ENCODE measurements around the gene PANK2. TPM values are rescaled to one million over a fixed set of nuclear protein-coding genes. Genes with fewer than 3 reads are reported as not detected.

The PANK2 gene
- total and polyA plus RNA-seq, 3 donors from 2014 or later = 57.9 to 71.2 (median 63.4) TPM

DNA sequence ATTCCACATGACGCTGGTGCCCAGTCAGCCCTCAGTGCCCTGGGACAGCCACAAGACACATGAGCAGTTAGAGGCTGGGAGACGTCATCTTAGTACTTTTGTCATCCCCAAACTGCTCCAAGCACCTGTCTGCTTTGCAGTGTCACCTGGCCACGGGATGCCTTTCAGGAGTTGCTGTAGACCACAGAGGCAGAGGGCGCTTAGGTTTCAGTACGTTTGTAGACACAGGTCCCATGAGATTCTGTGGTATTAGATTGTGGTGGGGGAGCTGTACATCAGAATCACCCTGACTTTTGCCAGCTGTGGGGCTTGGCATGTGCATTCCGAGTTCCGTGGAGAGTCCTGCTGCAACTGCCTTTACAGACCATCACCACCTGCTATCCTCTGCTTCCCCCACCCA lies 25.9 kb upstream of the PANK2 start:
- H3K4me3 ChIP-seq = no peak overlapping the region

DNA sequence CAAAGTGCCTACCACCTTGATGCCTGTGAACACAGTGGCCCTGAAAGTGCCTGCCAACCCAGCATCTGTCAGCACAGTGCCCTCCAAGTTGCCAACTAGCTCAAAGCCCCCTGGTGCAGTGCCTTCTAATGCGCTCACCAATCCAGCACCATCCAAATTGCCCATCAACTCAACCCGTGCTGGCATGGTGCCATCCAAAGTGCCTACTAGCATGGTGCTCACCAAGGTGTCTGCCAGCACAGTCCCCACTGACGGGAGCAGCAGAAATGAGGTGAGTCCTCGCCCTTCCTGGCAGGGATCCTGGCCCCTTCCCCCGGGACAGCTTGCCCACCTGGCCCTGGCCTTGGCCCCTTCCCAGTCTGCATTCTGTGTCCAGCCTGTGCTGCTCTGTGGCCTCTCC lies 24.7 kb upstream of the PANK2 start:
- H3K36me3 ChIP-seq (ENCODE audit: low read depth, missing control alignments) = no peaks in the 10 kb centered on the region
- WGBS, 2 donors = 86% methylated on average over 5 of the region's 5 CpGs; no CpG with 5 or more reads in 1 of the 2 donors
- intact Hi-C loops (cut with DNase I; ENCODE audit: low total_unique reads) = no loop called here

More for the DNA sequence above, 25.9 kb upstream of the PANK2 start:
- Histone ChIP-seq H3K36me3 (ENCODE audit: low read depth, missing control alignments) (no peaks in the 10 kb centered on the region), H3K9me3 (no peaks in the 10 kb centered on the region), H3K27me3 (no peaks in the 10 kb centered on the region), H3K4me1 (no peaks in the 10 kb centered on the region), H3K27ac (no peak overlapping the region)
- TF ChIP-seq CTCF (IDR thresholded peaks at IDR 0.05) = no peak
- no peak for TF ChIP-seq POLR2A (IDR thresholded peaks at IDR 0.05)
- no peak for DNase-seq
- intact Hi-C loops (cut with DNase I; ENCODE audit: low total_unique reads) = no loop called here
- 91 to 93% methylated on average over 6 to 7 of the region's 7 CpGs for WGBS, 2 donors

DNA sequence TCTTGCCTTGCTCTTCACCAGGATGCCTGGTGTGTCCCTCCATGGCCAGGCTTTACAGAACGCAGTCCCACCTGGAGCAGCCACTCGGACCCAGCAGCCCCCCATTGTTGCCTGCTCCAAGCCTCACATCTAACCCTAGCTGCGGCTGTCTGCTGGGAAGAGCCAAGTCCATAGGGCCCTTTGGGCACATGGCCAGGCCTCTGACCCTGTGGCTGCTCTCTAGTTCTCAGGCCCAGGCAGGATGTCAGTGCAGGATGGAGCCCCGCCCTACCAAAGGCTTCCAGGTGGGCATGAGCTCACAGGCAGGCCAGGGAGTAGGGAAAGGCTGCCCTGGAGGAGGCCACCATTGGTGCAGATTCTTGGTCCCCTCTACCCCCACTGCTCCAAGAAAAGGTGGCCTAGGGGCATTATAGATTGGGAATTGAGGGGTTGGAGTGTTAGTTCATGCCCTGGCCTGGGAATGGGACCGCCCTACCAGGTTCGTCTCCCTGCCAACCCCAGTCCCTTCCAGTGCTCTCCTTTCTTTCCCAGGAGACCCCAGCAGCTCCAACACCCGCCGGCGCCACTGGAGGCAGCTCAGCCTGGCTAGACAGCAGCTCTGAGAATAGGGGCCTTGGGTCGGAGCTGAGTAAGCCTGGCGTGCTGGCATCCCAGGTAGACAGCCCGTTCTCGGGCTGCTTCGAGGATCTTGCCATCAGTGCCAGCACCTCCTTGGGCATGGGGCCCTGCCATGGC lies 23.9 kb upstream of the PANK2 start:
- no peaks in the 10 kb centered on the region for H3K27me3 ChIP-seq
- no peak overlapping the region for H3K4me3 ChIP-seq
- no peaks in the 10 kb centered on the region for H3K9me3 ChIP-seq
- WGBS, 2 donors = 87 to 94% methylated on average over 4 to 14 of the region's 14 CpGs
- no peak for DNase-seq
- no peaks in the 10 kb centered on the region for H3K36me3 ChIP-seq (ENCODE audit: low read depth, missing control alignments)
- H3K27ac ChIP-seq = no peak overlapping the region
- no peaks in the 10 kb centered on the region for H3K4me1 ChIP-seq
- TF ChIP-seq POLR2A (IDR thresholded peaks at IDR 0.05) (no peak), CTCF (IDR thresholded peaks at IDR 0.05) (no peak)
- intact Hi-C loops (cut with DNase I; ENCODE audit: low total_unique reads) = no loop called here

More for the DNA sequence above, 24.7 kb upstream of the PANK2 start:
- no peaks in the 10 kb centered on the region for H3K27me3 ChIP-seq
- no peaks in the 10 kb centered on the region for H3K9me3 ChIP-seq
- H3K27ac ChIP-seq = no peak overlapping the region
- no peak overlapping the region for H3K4me3 ChIP-seq
- no peak for DNase-seq
- H3K4me1 ChIP-seq = no peaks in the 10 kb centered on the region
- TF ChIP-seq POLR2A (IDR thresholded peaks at IDR 0.05) = no peak

DNA sequence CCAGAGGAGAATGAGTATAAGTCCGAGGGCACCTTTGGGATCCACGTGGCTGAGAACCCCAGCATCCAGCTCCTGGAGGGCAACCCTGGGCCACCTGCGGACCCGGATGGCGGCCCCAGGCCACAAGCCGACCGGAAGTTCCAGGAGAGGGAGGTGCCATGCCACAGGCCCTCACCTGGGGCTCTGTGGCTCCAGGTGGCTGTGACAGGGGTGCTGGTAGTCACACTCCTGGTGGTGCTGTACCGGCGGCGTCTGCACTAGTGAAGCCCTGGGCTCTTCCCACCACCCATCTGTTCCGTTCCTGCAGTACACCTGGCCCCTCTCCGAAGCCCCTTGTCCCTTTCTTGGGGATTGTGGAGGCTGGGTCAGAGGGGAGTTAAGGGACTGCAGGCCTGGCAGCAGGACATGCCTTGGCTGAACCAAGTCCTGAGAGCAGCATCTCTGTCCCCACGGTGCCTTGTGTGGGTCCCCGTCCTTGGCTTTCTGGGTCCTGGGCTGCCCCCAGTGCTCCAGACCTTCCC lies 23.2 kb upstream of the PANK2 start:
- no peaks in the 10 kb centered on the region for H3K4me1 ChIP-seq
- no peak overlapping the region for H3K27ac ChIP-seq
- DNase-seq = no peak
- no peak overlapping the region for H3K4me3 ChIP-seq
- TF ChIP-seq POLR2A (IDR thresholded peaks at IDR 0.05) = no peak
- TF ChIP-seq CTCF (IDR thresholded peaks at IDR 0.05) = no peak
- no peaks in the 10 kb centered on the region for H3K9me3 ChIP-seq
- H3K27me3 ChIP-seq = no peaks in the 10 kb centered on the region
- no peaks in the 10 kb centered on the region for H3K36me3 ChIP-seq (ENCODE audit: low read depth, missing control alignments)
- intact Hi-C loops (cut with DNase I; ENCODE audit: low total_unique reads) = no loop called here
- 85 to 98% methylated on average over 7 to 9 of the region's 14 CpGs for WGBS, 2 donors

- no peaks in the 10 kb centered on the region for H3K9me3 ChIP-seq
- H3K4me1 ChIP-seq = no peaks in the 10 kb centered on the region
- no peak overlapping the region for H3K27ac ChIP-seq
- H3K4me3 ChIP-seq = no peak overlapping the region
- 87 to 92% methylated on average over 2 to 3 of the region's 3 CpGs for WGBS, 2 donors
- no peak for DNase-seq
- intact Hi-C loops (cut with DNase I; ENCODE audit: low total_unique reads) = no loop called here
- no peaks in the 10 kb centered on the region for H3K27me3 ChIP-seq
- no peaks in the 10 kb centered on the region for H3K36me3 ChIP-seq (ENCODE audit: low read depth, missing control alignments)
- TF ChIP-seq POLR2A (IDR thresholded peaks at IDR 0.05) (no peak), CTCF (IDR thresholded peaks at IDR 0.05) (no peak)
Measured at GRCh38 chr20:3866464-3866863, 22.7 kb upstream of the PANK2 start.

Data from testis (tissue), 3 donors.